ENCODE data around the gene ZNF740.

The ZNF740 gene

GRCh38 chr12:53227836-53228235, 47.3 kb downstream of the ZNF740 start:
- DNase-seq: no peak

- DNase-seq: no peak
Observed at GRCh38 chr12:53229454-53229853, 48.9 kb downstream of the ZNF740 start.

- DNase-seq: no peak
Observed at GRCh38 chr12:53230108-53230845, 49.8 kb downstream of the ZNF740 start.

- no peak for DNase-seq
Observed at GRCh38 chr12:53231671-53231920, 51.1 kb downstream of the ZNF740 start.

- DNase-seq: no peak
Observed at GRCh38 chr12:53231921-53232645, 51.6 kb downstream of the ZNF740 start, which contains the start of gene RARG. Gene RARG (minus strand): TSS chr12:53232209. CDS start chr12:53227545, 4,664 bp downstream.

- no peak for DNase-seq
Observed at GRCh38 chr12:53232646-53233461, 52.3 kb downstream of the ZNF740 start.

GRCh38 chr12:53233671-53234121, 53.2 kb downstream of the ZNF740 start:
- no peak for DNase-seq

- DNase-seq: no peak
Observed at GRCh38 chr12:53234271-53234914, 53.9 kb downstream of the ZNF740 start.

GRCh38 chr12:53235164-53235563, 54.6 kb downstream of the ZNF740 start:
- DNase-seq: no peak

- DNase-seq: no peak
Observed at GRCh38 chr12:53235742-53236442, 55.4 kb downstream of the ZNF740 start.

GRCh38 chr12:53236443-53237111, 56.1 kb downstream of the ZNF740 start:
- no peak for DNase-seq

- no peak for DNase-seq
Observed at GRCh38 chr12:53239643-53240258, 59.2 kb downstream of the ZNF740 start.

- no peak for DNase-seq
Observed at GRCh38 chr12:53241623-53242412, 61.3 kb downstream of the ZNF740 start.

GRCh38 chr12:53244337-53244736, 63.8 kb downstream of the ZNF740 start:
- DNase-seq: no peak
